Urinary bladder (tissue), 4 donors: ENCODE measurements around the gene HCFC1. TPM values are rescaled to one million over a fixed set of nuclear protein-coding genes. Genes with fewer than 3 reads are reported as not detected.

ENCODE experiments used
- DNase-seq: peaks from one replicate; pipeline ENCODE4 v3.0.0-alpha.2; 2015; ENCODE audit errors: extremely low spot score
- H3K27ac ChIP-seq: one replicate; pipeline ENCODE4 v1.5.1; 2013; ENCODE audit warnings: low read depth, mild to moderate bottlenecking, moderate library complexity
- H3K36me3 ChIP-seq: one replicate; pipeline ENCODE4 v1.6.1; 2013; ENCODE audit warnings: mild to moderate bottlenecking, moderate library complexity; ENCODE audit not compliant: insufficient read depth
- H3K4me1 ChIP-seq: one replicate; pipeline ENCODE4 v1.6.1; 2013; ENCODE audit warnings: mild to moderate bottlenecking, moderate library complexity; ENCODE audit not compliant: insufficient read depth
- H3K4me3 ChIP-seq: one replicate; pipeline ENCODE4 v1.5.1; 2013; ENCODE audit warnings: low read depth, low read length
- WGBS: extraction: QIAGEN DNeasy Blood & Tissue Kit; methylation state at CpG from one replicate; pipeline ENCODE4 v1.1.7; 2013; 5-methylcytosine and 5-hydroxymethylcytosine counted together
- polyA plus RNA-seq: library from polyadenylated mRNA; stranded (reverse); fragments of 200-250 nt; gene quantifications from one replicate; pipeline ENCODE4 v1.2.3, GENCODE V29; 2013
- total RNA-seq: library from RNA; depleted of rRNA; stranded (reverse); fragments of >200 nt; gene quantifications from one replicate; pipeline ENCODE4 v1.2.3, GENCODE V29; 2014
- donor health status: healthy with polysubstance abuse.
- donor health status: healthy.

The HCFC1 gene
- total and polyA plus RNA-seq, 2 donors = 15.4 to 35.2 TPM

GRCh38 chrX:153927922-153928760 is 43.5 kb downstream of the HCFC1 start:
- DNase-seq = peak; percentile 84
- Histone ChIP-seq H3K27ac (peak overlapping the region; percentile 92), H3K4me3 (peak overlapping the region; percentile 53), H3K36me3 (no peaks in the 10 kb centered on the region), H3K4me1 (no peaks in the 10 kb centered on the region)
- WGBS = under 1% methylated on average over 75 of the region's 76 CpGs

GRCh38 chrX:153927672-153927921 is 44.0 kb downstream of the HCFC1 start:
- H3K27ac ChIP-seq = peak overlapping the region; percentile 92
- 0% methylated on average over 8 of the region's 8 CpGs for WGBS
- H3K36me3 ChIP-seq = no peaks in the 10 kb centered on the region
- DNase-seq = no peak
- H3K4me1 ChIP-seq = no peaks in the 10 kb centered on the region
- peak overlapping the region; percentile 53 for H3K4me3 ChIP-seq

GRCh38 chrX:153926858-153927671 is 44.6 kb downstream of the HCFC1 start:
- no peaks in the 10 kb centered on the region for H3K4me1 ChIP-seq
- WGBS = 12% methylated on average over 31 of the region's 31 CpGs
- H3K4me3 ChIP-seq = peak overlapping the region; percentile 53
- peak overlapping the region; percentile 92 for H3K27ac ChIP-seq
- no peak for DNase-seq
- no peaks in the 10 kb centered on the region for H3K36me3 ChIP-seq

- H3K4me1 ChIP-seq = no peaks in the 10 kb centered on the region
Measured at GRCh38 chrX:153926552-153926857, 45.1 kb downstream of the HCFC1 start.

GRCh38 chrX:153925739-153926551 is 45.7 kb downstream of the HCFC1 start, which contains the start of gene ARHGAP4:
TSS of gene ARHGAP4 (minus strand) at chrX:153926264. CDS start at chrX:153926202, 62 bp downstream.
- DNase-seq = no peak
- no peaks in the 10 kb centered on the region for H3K4me1 ChIP-seq
- peak within 1 kb of the TSS; percentile 31 for H3K4me3 ChIP-seq
- H3K27ac ChIP-seq = peak within 1 kb of the TSS; percentile 48
- WGBS = 15% methylated on average over 59 of the region's 59 CpGs
- no peaks in the 10 kb centered on the region for H3K36me3 ChIP-seq

More at GRCh38 chrX:153926552-153926857, 45.1 kb downstream of the HCFC1 start:
- 24% methylated on average over 4 of the region's 4 CpGs for WGBS
- no peak for DNase-seq
- Histone ChIP-seq H3K36me3 (no peaks in the 10 kb centered on the region), H3K27ac (peak overlapping the region; percentile 48), H3K4me3 (no peak overlapping the region)

GRCh38 chrX:153925387-153925738 is 46.3 kb downstream of the HCFC1 start:
- Histone ChIP-seq H3K4me1 (no peaks in the 10 kb centered on the region), H3K4me3 (peak overlapping the region; percentile 31), H3K27ac (no peak overlapping the region), H3K36me3 (no peaks in the 10 kb centered on the region)
- WGBS = 84% methylated on average over 4 of the region's 4 CpGs
- DNase-seq = no peak

- Histone ChIP-seq H3K4me1 (no peaks in the 10 kb centered on the region), H3K36me3 (no peaks in the 10 kb centered on the region), H3K27ac (no peak overlapping the region), H3K4me3 (no peak overlapping the region)
- no peak for DNase-seq
- 24% methylated on average over 14 of the region's 14 CpGs for WGBS
Measured at GRCh38 chrX:153924149-153924861, 47.3 kb downstream of the HCFC1 start.

- WGBS = 50% methylated on average over 25 of the region's 25 CpGs
- Histone ChIP-seq H3K4me3 (no peak overlapping the region), H3K4me1 (no peaks in the 10 kb centered on the region), H3K27ac (no peak overlapping the region), H3K36me3 (no peaks in the 10 kb centered on the region)
- DNase-seq = no peak
Measured at GRCh38 chrX:153922932-153923857, 48.4 kb downstream of the HCFC1 start.

GRCh38 chrX:153921511-153922446 is 49.8 kb downstream of the HCFC1 start:
- Histone ChIP-seq H3K36me3 (no peaks in the 10 kb centered on the region), H3K4me3 (no peak overlapping the region), H3K4me1 (no peaks in the 10 kb centered on the region), H3K27ac (no peak overlapping the region)
- WGBS = 45% methylated on average over 40 of the region's 40 CpGs
- no peak for DNase-seq

- DNase-seq = no peak
- WGBS = 69% methylated on average over 16 of the region's 16 CpGs
- Histone ChIP-seq H3K4me3 (no peak overlapping the region), H3K36me3 (no peaks in the 10 kb centered on the region), H3K4me1 (no peaks in the 10 kb centered on the region), H3K27ac (no peak overlapping the region)
Measured at GRCh38 chrX:153921070-153921469, 50.5 kb downstream of the HCFC1 start.

GRCh38 chrX:153920546-153920945 is 51.1 kb downstream of the HCFC1 start:
- Histone ChIP-seq H3K4me3 (no peak overlapping the region), H3K27ac (no peak overlapping the region), H3K4me1 (no peaks in the 10 kb centered on the region), H3K36me3 (no peaks in the 10 kb centered on the region)
- DNase-seq = no peak
- WGBS = 98% methylated on average over 14 of the region's 14 CpGs
